Heart left ventricle (tissue), 13 donors: ENCODE results near the gene HID1.

Source experiments
- POLR2A ChIP-seq, 2 donors: fragments of 450-650 bp; IDR thresholded peaks; one replicate each; pipeline ENCODE4 v1.6.1; 2017; ENCODE audit warnings: antibody characterized with exemption in 2 of 2, mild to moderate bottlenecking in 2 of 2, moderate library complexity in 2 of 2
- TF ChIP-seq, protein P1 (sequence below), 12 donors: fragments of 200-600 bp; sonication (generic) in 4 of 12; IDR thresholded peaks; one replicate each; pipeline versions ENCODE4 v1.5.0 to v1.8.0; 2018 to 2022; ENCODE audit warnings: antibody characterized with exemption in 12 of 12, mild to moderate bottlenecking in 5 of 12
- donor health status: ischemic (EF 13 %, LVEDD 7.1; RV severe dilation, severe dysfunction).
- donor health status: DM: no; HTN: yes; CAD: no.
- donor health status: DM: no; HTN: no; CAD: no.
- donor health status: ischemic (EF 25% LVEDD 6.9; RV normal size, moderate dysfunction).
- donor health status: ischemic (EF 25% LVEDD 5.7; RV mildly dilated, moderate dysfunction).
- donor health status: ischemic (EF 35%, LVEDD 5.7; RV mildly dilated, moderate dysfunction).
- donor health status: nonischemic (EF 11% LVEDD 7.7; RV severe dilation, severe dysfunction).
- donor health status: DM: yes; HTN: yes; CAD: no.
- donor health status: PGD.
- donor health status: ischemic (EF 29% LVEDD 5.4; RV normal size, mild dysfunction).
- donor health status: nonischemic (EF 23%, LVEDD 6.1; RV moderate dilation, normal function).

DNA sequence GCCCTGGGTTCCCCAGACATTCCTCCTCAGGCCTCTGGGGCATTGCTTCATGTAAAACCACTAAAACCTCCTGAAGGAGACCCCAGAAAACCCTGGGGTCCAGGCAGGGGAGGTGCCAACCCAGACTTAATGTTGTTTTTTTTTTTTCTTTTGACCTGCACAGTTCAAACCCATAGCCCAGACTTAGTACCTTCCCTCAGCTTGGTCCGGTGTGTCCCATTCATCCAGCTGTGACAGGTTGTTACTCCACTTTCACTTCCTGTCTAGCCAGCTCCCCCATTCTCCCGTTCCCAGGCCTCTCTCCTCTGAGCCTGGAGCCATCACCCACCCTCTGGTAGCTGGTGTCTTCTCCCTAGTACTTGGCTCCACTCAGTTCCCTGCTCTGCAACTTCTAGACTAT is 19.7 kb upstream of the HID1 start:
- TF ChIP-seq, protein P1, sequence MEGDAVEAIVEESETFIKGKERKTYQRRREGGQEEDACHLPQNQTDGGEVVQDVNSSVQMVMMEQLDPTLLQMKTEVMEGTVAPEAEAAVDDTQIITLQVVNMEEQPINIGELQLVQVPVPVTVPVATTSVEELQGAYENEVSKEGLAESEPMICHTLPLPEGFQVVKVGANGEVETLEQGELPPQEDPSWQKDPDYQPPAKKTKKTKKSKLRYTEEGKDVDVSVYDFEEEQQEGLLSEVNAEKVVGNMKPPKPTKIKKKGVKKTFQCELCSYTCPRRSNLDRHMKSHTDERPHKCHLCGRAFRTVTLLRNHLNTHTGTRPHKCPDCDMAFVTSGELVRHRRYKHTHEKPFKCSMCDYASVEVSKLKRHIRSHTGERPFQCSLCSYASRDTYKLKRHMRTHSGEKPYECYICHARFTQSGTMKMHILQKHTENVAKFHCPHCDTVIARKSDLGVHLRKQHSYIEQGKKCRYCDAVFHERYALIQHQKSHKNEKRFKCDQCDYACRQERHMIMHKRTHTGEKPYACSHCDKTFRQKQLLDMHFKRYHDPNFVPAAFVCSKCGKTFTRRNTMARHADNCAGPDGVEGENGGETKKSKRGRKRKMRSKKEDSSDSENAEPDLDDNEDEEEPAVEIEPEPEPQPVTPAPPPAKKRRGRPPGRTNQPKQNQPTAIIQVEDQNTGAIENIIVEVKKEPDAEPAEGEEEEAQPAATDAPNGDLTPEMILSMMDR (IDR thresholded peaks at IDR 0.05), result no peak
- no peak for TF ChIP-seq POLR2A (IDR thresholded peaks at IDR 0.05)
